HepG2 (cell line): ENCODE results near the gene MEIS3. TPM values are rescaled to one million over a fixed set of nuclear protein-coding genes. Genes with fewer than 3 reads are reported as not detected.
A peak's percentile ranks its signal among the peaks of the same experiment; 100 is the strongest.

Experiments
- ATAC-seq: fragments of 200-7000 bp; cut with Tn5 transposase; 3 replicates; pipeline ENCODE4 v1.9.1; 2020; ENCODE audit warnings: mild to moderate bottlenecking, moderate library complexity
- BruUV-seq: library from RNA; stranded (reverse); fragments of 400-500 nt; replicated peaks from 2 replicates; lab custom pipeline; 2021; lab: Mats Ljungman, UMichigan
- CTCF ChIA-PET: fragments of 300-600 bp; formaldehyde crosslinking; extraction: SDS; loops from one replicate; lab custom pipeline; 2021; ENCODE audit warnings: low total read pairs, inconsistent platforms, low intra/inter-chr PET ratio; lab: Yijun Ruan, JAX
- POLR2A ChIA-PET: fragments of 350-600 bp; sonication (Branson Sonifier 250); formaldehyde crosslinking; loops from one replicate; lab custom pipeline; 2020; ENCODE audit warnings: antibody characterized with exemption, inconsistent platforms; lab: Yijun Ruan, JAX
- DNase-seq: peaks from one replicate; pipeline ENCODE4 v3.0.0-alpha.2; 2015; ENCODE audit warnings: low spot score
- FAIRE-seq: peaks from 3 replicates; lab custom pipeline; 2011; peaks lifted over from hg19 to GRCh38; lab: Jason Lieb, UNC
- H2AFZ ChIP-seq: one replicate; pipeline ENCODE4 v1.6.1; 2011; ENCODE audit warnings: low read length, inconsistent platforms
- H3K27ac ChIP-seq: fragments of 300-600 bp; 3 replicates; pipeline ENCODE4 v1.8.0; 2011; ENCODE audit warnings: mixed run types, mild to moderate bottlenecking, mixed read lengths, low read length, inconsistent platforms; ENCODE audit not compliant: insufficient read depth; ENCODE audit errors: extremely low read length
- H3K27me3 ChIP-seq, 2 experiments: fragments of 200-600 bp in 1 of 2; 2 replicates in 1 of 2; 3 replicates in 1 of 2; pipeline versions ENCODE4 v1.6.0 to v1.8.0; 2011; ENCODE audit warnings: low read length in 2 of 2, mild to moderate bottlenecking in 2 of 2, moderate library complexity in 2 of 2, inconsistent platforms in 1 of 2; ENCODE audit not compliant: insufficient read depth in 2 of 2, control insufficient read depth in 1 of 2
- H3K36me3 ChIP-seq, 2 experiments: fragments of 200-600 bp in 1 of 2; replicated peaks in 1 of 2; 2 replicates in 1 of 2; 3 replicates in 1 of 2; pipeline versions ENCODE4 v1.5.1 to v1.8.0; 2011; ENCODE audit warnings: low read length in 2 of 2, inconsistent platforms in 1 of 2; ENCODE audit not compliant: insufficient read depth in 2 of 2, control insufficient read depth in 1 of 2
- H3K4me1 ChIP-seq: 2 replicates; pipeline ENCODE4 v1.5.1; 2012; ENCODE audit warnings: low read length, inconsistent platforms; ENCODE audit not compliant: insufficient read depth
- H3K4me2 ChIP-seq: 2 replicates; pipeline ENCODE4 v1.6.0; 2011; ENCODE audit warnings: low read depth, low read length, inconsistent platforms
- H3K4me3 ChIP-seq, 3 experiments: fragments of 200-600 bp in 1 of 3; sonication (generic), shearing (Covaris generic) in 1 of 3; replicated peaks in 1 of 3; 2 replicates each; pipeline ENCODE4 v1.5.1; 2011 to 2016; ENCODE audit warnings: low read length in 3 of 3, inconsistent platforms in 2 of 3, low read depth in 2 of 3, mild to moderate bottlenecking in 2 of 3, control low read depth in 1 of 3, mixed read lengths in 1 of 3; ENCODE audit not compliant: insufficient read depth in 1 of 3
- H3K79me2 ChIP-seq: one replicate; pipeline ENCODE4 v1.6.1; 2011; ENCODE audit warnings: low read length, inconsistent platforms; ENCODE audit not compliant: insufficient read depth
- H3K9ac ChIP-seq: 2 replicates; pipeline ENCODE4 v1.6.0; 2011; ENCODE audit warnings: mild to moderate bottlenecking, low read depth, low read length, inconsistent platforms; ENCODE audit not compliant: insufficient read depth
- H3K9me3 ChIP-seq: 2 replicates; pipeline ENCODE4 v1.5.1; 2012; ENCODE audit warnings: mild to moderate bottlenecking, low read length
- H4K20me1 ChIP-seq: 2 replicates; pipeline ENCODE4 v1.6.0; 2011; ENCODE audit warnings: inconsistent platforms, mild to moderate bottlenecking, low read length, moderate library complexity; ENCODE audit not compliant: insufficient read depth
- ATF3 ChIP-seq: sonication (generic); formaldehyde crosslinking; IDR thresholded peaks from 2 replicates; pipeline ENCODE4 v1.4.0; 2020; ENCODE audit warnings: missing genetic modification reagents
- HOXD1 ChIP-seq: sonication (generic); formaldehyde crosslinking; IDR thresholded peaks from 2 replicates; pipeline ENCODE4 v1.5.0; 2020; ENCODE audit warnings: missing genetic modification reagents
- SPEN ChIP-seq: sonication (generic); formaldehyde crosslinking; IDR thresholded peaks from 2 replicates; pipeline ENCODE4 v1.5.1; 2020; ENCODE audit warnings: low read depth, mild to moderate bottlenecking, missing genetic modification reagents
- ZNF138 ChIP-seq: sonication (generic); formaldehyde crosslinking; IDR thresholded peaks from 2 replicates; pipeline ENCODE4 v1.5.0; 2020; ENCODE audit warnings: mild to moderate bottlenecking, low read depth, missing genetic modification reagents
- ZNF276 ChIP-seq: sonication (generic); formaldehyde crosslinking; IDR thresholded peaks from 2 replicates; pipeline ENCODE4 v1.4.0; 2020; ENCODE audit warnings: mild to moderate bottlenecking, low read depth, missing genetic modification reagents
- ZNF615 ChIP-seq: sonication (generic); formaldehyde crosslinking; IDR thresholded peaks from 2 replicates; pipeline ENCODE4 v1.5.0; 2020; ENCODE audit warnings: mild to moderate bottlenecking, missing genetic modification reagents, borderline replicate concordance
- ZNF678 ChIP-seq: sonication (generic); formaldehyde crosslinking; IDR thresholded peaks from 2 replicates; pipeline ENCODE4 v1.4.0; 2020; ENCODE audit warnings: mild to moderate bottlenecking, missing genetic modification reagents
- WGBS: methylation state at CpG from one replicate; pipeline ENCODE4 v1.1.6; 2017; ENCODE audit warnings: low lambda C conversion rate; 5-methylcytosine and 5-hydroxymethylcytosine counted together
- in situ Hi-C: cut with HindIII; loops from 2 replicates; pipeline ENCODE4 v1.10.0; 2017; ENCODE audit warnings: low pct_unique_long_range_greater_than_20kb; ENCODE audit not compliant: extremely low pct_ligation_motif_present
- intact Hi-C: fragments of 100-400 bp; cut with micrococcal nuclease; formaldehyde crosslinking; loops from one replicate; pipeline ENCODE4 v1.10.0; 2022; ENCODE audit not compliant: unreplicated experiment
- polyA plus RNA-seq, 8 experiments: library from polyadenylated mRNA; depleted of rRNA in 3 of 8; stranded (reverse) in 7 of 8; unstranded in 1 of 8; fragments of >200 nt; fragmentation: Illumina TruSeq in 4 of 8; extraction: Trizol in 4 of 8; gene quantifications; 2 replicates each; pipeline versions ENCODE4 v1.2.1 to v1.2.3, GENCODE V29; 2011 to 2016; ENCODE audit warnings: low read depth in 4 of 8, missing spikeins in 1 of 8, mixed read lengths in 1 of 8; ENCODE audit not compliant: insufficient read depth in 1 of 8
- total RNA-seq, 5 experiments: library from RNA; depleted of rRNA; stranded (reverse); fragments of >200 nt; fragmentation: Illumina TruSeq; extraction: Trizol; gene quantifications; 2 replicates each; pipeline ENCODE4 v1.2.3, GENCODE V29; 2016; ENCODE audit warnings: low read depth in 1 of 5
- TF ChIP-seq, protein P1 (sequence below): sonication (generic); formaldehyde crosslinking; IDR thresholded peaks from 2 replicates; pipeline ENCODE4 v1.4.0; 2020; ENCODE audit warnings: mild to moderate bottlenecking, missing genetic modification reagents
- TF ChIP-seq, protein P2 (sequence below): sonication (generic); formaldehyde crosslinking; IDR thresholded peaks from 2 replicates; pipeline ENCODE4 v1.5.0; 2020; ENCODE audit warnings: missing genetic modification reagents

The MEIS3 gene
- total and polyA plus RNA-seq, 2 of the 13 experiments (the other 11 are each of a cell fraction or from before 2014, with no cell fraction given) = 0.09 to 0.70 TPM

DNA sequence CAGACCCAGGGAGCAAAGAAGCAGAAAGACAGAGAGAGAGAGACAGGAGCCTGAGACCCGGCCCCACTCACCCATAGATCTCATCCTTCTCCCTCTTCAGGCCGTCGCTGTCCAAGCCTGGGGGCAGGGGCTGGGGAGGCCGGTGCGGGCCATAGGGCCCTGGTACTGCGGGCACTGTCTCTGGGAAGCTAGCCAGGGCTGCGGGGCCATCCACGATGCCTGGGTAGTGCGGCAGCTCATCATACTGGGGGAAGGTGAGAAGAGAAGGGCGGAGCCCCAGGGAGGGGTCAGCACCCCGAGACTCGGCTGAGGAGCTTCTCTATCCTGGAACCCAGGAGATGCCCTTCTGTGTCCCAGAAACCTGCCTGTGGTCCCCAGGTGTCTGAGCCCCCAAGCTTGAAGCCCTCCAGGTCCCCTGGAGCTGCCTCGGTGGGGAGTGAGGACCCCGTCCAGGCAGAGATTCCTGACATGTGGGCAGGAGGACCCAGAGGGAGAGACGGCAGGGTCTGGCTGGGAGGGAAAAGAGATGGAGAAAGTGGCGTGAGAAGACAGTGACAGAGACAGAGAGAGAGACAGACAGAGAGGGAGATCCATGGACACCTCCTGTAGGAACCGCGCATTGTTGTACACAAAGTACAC is 2.1 kb downstream of the MEIS3 start:
- H3K4me1 ChIP-seq = peaks cover 5% of the 10 kb centered on the region; the same call in 1 of the 2 replicates
- H2AFZ ChIP-seq = no peak overlapping the region
- intact Hi-C loops = no loop called here
- no peak overlapping the region for H3K4me3 ChIP-seq
- FAIRE-seq (no peak), DNase-seq (no peak), ATAC-seq (peak; percentile 22; the same call in 2 of the 3 replicates)
- H4K20me1 ChIP-seq = peaks cover 8% of the 10 kb centered on the region; the same call in 1 of the 2 replicates
- H3K4me2 ChIP-seq = no peak overlapping the region
- POLR2A ChIA-PET = no interaction called here
- CTCF ChIA-PET = no interaction called here
- TF ChIP-seq HOXD1 (CRISPR knock-in tag) = no peak
- TF ChIP-seq ZNF138 = no peak
- TF ChIP-seq ZNF615 (CRISPR knock-in tag) = no peak
- TF ChIP-seq ZNF678 (CRISPR knock-in tag) = no peak
- no peak for TF ChIP-seq ATF3
- no peak overlapping the region for H3K9ac ChIP-seq
- no peak overlapping the region for H3K27ac ChIP-seq
- no peaks in the 10 kb centered on the region for H3K36me3 ChIP-seq
- no peaks in the 10 kb centered on the region for H3K79me2 ChIP-seq
- WGBS = 2% methylated on average over 17 of the region's 18 CpGs
- BruUV-seq = no TSS peak
- peaks cover 12 to 80% of the 10 kb centered on the region in 2 experiments for H3K27me3 ChIP-seq
- in situ Hi-C loops = loop anchor here (10.0 kb wide), 1 partner anchor 122 kb away; no protein-coding TSS in a partner anchor
- no peaks in the 10 kb centered on the region for H3K9me3 ChIP-seq

DNA sequence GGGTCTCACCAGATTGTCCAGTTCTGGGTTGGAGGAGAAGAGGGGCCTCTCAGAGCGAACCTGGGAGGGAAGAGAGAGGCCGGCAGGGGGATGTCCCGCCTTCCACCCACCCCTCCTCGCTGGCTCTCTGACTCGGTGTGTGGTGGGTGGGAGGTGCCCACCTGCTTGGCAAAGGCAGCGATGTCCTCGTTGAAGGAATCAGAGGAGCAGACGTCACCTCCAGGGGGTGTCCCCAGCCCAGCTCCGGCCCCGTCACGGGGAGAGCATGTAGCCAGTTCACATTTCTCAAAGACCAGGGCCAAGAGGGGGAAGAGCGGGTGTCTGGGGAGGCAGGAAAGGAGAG is 2.7 kb downstream of the MEIS3 start:
- H3K79me2 ChIP-seq = no peaks in the 10 kb centered on the region
- H3K4me2 ChIP-seq = no peak overlapping the region
- DNase-seq (no peak), ATAC-seq (no peak), FAIRE-seq (no peak)
- WGBS = 21% methylated on average over 12 of the region's 12 CpGs
- TF ChIP-seq, protein P1, sequence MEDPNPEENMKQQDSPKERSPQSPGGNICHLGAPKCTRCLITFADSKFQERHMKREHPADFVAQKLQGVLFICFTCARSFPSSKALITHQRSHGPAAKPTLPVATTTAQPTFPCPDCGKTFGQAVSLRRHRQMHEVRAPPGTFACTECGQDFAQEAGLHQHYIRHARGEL = no peak
- TF ChIP-seq ZNF276 = no peak
- TF ChIP-seq, protein P2, sequence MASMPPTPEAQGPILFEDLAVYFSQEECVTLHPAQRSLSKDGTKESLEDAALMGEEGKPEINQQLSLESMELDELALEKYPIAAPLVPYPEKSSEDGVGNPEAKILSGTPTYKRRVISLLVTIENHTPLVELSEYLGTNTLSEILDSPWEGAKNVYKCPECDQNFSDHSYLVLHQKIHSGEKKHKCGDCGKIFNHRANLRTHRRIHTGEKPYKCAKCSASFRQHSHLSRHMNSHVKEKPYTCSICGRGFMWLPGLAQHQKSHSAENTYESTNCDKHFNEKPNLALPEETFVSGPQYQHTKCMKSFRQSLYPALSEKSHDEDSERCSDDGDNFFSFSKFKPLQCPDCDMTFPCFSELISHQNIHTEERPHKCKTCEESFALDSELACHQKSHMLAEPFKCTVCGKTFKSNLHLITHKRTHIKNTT (CRISPR knock-in tag) = no peak
- no peak for TF ChIP-seq SPEN (CRISPR knock-in tag)
- H3K27ac ChIP-seq = no peak overlapping the region
- peaks cover 5% of the 10 kb centered on the region; the same call in 1 of the 2 replicates for H3K4me1 ChIP-seq
- H3K9me3 ChIP-seq = no peaks in the 10 kb centered on the region
- H4K20me1 ChIP-seq = peaks cover 8% of the 10 kb centered on the region; the same call in 1 of the 2 replicates
- in situ Hi-C loops = loop anchor here (10.0 kb wide), 1 partner anchor 122 kb away; no protein-coding TSS in a partner anchor
- peaks cover 9 to 80% of the 10 kb centered on the region in 2 experiments for H3K27me3 ChIP-seq
- no peaks in the 10 kb centered on the region for H3K36me3 ChIP-seq
- no peak overlapping the region for H3K4me3 ChIP-seq
- intact Hi-C loops = no loop called here
- no peak overlapping the region for H2AFZ ChIP-seq
- no peak overlapping the region for H3K9ac ChIP-seq
- ChIA-PET POLR2A (no interaction called here), CTCF (no interaction called here)
- no TSS peak for BruUV-seq
